C1 segment of cervical spinal cord (tissue), 14 donors: ENCODE results near the gene LRFN3.
"Not testable (repeated sequence)": the region's sequence is repeated elsewhere in the genome, so short reads cannot be mapped to it uniquely, and the experiment has no call there.

Experiments used
- DNase-seq, 14 donors: peaks; one replicate each; lab custom pipeline; 2025; lab: John Stamatoyannopoulos, UW

The LRFN3 gene

DNA sequence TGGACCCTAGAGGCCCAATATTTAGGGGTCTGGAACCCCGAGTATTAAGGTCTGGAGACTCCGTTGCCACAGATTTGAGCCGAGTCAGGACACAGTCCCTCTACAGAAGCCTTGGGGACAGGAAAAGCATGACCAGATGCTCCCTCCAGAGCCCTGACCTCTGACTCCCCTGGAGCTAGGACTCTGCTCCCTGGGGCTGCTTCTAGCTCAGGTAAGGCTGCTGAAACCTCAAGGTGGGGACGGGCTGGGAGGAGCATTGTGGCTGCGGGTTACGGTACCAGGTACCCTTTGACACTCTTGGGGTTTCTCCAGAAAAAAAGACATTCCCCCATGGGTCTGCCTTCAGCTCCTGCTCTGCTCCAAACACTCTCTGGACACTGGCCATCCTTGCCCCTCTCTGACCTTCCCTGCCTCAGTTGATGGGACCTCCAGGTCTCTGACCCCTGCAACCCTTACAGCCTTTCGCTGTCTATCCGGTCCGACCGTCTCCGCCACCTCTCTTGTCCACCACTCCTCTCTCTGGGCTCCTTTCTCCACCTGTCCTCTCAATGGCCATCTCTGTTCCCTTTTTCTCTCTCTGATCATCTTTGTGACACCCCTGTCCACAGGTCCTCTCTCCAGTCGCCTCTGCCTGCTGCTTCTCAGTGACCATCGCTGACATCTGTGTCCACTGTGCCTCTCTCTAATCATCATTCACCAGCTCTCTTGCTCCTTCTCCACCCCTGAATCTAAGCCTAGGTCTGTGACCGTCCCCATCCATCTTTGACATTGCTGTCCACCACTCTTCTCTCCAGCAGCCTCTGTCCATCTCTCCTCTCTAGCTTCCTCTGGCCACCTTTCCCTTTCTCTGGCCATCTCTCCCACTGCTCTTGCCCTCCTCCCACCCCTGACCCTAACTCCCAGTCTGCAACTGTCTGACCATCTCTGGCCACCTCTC lies 1.4 kb downstream of the LRFN3 start:
- no peak for DNase-seq

DNA sequence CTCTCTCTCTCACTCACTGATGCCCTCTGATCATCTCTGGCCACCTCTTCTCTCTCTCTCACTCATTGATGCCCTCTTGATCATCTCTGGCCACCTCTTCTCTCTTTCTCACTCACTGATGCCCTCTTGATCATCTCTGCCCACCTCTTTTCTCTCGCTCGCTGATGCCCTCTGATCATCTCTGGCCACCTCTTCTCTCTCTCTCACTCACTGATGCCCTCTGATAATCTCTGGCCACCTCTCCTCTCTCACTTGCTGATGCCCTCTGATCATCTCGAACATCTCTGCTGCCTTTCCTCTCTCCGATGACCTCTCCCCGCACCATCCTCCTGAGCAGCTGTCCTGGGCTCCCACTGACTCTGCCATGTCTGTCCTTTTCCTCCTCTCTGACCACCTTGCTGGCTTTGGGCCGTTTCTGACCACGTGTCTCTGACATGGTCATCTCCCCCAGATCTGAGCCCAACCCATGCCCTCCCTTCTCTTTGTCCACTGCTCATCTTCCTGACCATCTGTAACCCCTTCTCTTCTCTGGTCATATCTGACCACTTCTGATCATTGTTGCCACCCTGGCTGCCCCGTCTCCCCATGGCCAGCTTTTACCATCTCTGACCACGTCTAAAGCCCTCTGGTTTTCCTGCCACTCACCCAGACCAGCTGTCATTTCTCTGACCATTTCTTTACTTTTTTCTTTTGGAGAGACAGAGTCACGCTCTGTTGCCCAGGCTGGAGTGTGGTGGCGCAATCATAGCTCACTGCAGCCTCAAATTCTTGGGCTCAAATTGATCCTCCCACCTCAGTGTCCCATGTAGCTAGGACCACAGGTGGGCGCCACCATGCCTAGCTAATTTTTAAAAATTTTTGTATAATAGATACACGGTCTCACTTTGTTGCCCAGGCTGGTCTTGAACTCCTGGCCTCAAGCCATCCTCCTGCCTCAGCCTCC lies 2.4 kb downstream of the LRFN3 start:
- DNase-seq: no peak

DNA sequence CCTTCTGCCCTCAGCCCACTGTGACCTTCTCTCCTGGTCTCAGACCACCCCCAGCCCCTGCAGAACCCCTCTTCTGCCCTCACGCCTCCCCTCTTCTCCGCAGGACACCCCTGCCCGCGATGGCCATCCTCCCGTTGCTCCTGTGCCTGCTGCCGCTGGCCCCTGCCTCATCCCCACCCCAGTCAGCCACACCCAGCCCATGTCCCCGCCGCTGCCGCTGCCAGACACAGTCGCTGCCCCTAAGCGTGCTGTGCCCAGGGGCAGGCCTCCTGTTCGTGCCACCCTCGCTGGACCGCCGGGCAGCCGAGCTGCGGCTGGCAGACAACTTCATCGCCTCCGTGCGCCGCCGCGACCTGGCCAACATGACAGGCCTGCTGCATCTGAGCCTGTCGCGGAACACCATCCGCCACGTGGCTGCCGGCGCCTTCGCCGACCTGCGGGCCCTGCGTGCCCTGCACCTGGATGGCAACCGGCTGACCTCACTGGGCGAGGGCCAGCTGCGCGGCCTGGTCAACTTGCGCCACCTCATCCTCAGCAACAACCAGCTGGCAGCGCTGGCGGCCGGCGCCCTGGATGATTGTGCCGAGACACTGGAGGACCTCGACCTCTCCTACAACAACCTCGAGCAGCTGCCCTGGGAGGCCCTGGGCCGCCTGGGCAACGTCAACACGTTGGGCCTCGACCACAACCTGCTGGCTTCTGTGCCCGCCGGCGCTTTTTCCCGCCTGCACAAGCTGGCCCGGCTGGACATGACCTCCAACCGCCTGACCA lies 3.3 kb downstream of the LRFN3 start:
- no peak for DNase-seq

DNA sequence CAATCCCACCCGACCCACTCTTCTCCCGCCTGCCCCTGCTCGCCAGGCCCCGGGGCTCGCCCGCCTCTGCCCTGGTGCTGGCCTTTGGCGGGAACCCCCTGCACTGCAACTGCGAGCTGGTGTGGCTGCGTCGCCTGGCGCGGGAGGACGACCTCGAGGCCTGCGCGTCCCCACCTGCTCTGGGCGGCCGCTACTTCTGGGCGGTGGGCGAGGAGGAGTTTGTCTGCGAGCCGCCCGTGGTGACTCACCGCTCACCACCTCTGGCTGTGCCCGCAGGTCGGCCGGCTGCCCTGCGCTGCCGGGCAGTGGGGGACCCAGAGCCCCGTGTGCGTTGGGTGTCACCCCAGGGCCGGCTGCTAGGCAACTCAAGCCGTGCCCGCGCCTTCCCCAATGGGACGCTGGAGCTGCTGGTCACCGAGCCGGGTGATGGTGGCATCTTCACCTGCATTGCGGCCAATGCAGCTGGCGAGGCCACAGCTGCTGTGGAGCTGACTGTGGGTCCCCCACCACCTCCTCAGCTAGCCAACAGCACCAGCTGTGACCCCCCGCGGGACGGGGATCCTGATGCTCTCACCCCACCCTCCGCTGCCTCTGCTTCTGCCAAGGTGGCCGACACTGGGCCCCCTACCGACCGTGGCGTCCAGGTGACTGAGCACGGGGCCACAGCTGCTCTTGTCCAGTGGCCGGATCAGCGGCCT lies 4.1 kb downstream of the LRFN3 start:
- DNase-seq: no peak

DNA sequence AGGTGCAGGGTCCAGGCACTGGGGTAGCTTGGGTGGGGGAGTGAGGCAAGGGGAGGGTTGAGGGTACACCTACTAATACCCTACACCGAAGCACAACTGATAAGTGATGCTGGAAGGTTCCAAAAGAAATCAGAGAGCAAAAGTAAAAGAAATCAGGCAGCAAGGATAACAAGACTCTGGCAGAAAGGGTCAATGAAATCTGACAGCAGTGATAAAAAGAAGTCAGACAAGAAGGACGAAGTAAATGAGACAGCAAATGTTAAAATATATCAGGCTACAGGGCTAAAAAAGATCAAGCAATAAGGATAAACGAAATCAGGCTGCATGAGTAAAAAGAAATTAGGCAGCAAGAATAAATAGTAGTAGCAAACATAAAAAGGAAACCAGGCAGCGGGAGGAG lies 4.7 kb downstream of the LRFN3 start:
- no peak for DNase-seq

DNA sequence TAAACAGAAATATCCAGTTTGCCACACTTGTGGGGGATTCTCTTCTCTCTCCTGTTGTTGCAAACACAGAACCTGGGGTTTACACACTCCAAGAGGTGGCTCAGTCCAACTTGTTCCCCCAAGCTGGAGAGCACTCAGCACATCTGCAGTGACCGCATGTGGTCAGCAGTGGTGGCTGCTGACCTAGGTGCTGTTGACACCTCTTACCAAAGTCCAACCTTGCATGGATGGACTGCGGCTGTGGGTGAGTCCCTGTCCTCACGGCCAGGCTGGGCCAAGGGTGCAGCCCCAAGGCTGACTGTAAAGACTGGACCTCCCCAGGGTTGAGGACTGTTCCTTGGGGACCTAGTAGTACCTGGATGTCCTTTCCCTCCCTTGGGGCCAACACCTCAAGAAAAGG lies 6.1 kb downstream of the LRFN3 start:
- DNase-seq: no peak

DNA sequence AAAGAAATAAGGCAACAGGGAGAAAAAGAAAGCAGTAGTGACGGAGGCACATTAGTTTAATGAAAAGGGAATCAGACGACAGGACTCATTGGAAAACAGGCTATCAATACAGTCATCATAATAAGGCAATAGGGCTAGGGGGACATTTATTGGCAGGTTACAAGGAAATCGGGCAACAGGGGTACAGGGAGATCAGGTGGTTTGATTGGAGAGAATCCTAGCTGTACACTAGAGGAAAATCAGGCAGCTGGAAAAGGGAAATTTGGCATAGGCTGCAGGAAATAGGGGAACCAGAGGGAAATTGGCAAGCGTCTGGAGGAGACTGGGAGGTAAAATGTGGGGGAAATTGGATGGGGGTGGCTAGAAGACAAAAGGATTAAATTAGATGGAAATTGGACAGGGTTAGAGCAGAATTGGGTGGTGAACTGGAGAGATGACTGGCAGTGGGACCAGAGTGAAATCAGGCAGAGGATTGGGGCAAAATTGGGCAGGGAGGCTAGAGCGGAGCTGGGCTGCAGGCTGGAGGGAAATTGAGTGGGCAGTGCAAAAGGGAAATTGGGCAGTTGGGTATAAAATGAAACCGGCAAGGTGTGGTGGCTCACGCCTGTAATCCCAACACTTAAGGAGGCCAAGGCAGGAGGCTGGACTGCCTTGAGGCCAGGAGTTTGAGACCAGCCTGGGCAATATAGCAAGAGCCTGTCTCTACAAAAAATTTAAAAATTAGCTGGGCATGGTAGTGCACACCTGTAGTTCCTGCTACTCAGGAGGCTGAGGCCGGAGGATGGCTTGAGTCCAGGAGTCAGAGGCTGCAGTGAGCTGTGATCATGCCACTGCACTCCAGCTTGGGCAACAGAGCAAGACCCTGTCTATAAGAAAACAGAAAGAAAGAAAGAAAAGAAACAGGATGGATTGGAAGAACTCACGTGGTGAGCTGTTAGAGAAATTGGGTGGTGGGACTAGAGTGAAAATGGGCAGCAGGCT lies 7.4 kb downstream of the LRFN3 start:
- no peak for DNase-seq

DNA sequence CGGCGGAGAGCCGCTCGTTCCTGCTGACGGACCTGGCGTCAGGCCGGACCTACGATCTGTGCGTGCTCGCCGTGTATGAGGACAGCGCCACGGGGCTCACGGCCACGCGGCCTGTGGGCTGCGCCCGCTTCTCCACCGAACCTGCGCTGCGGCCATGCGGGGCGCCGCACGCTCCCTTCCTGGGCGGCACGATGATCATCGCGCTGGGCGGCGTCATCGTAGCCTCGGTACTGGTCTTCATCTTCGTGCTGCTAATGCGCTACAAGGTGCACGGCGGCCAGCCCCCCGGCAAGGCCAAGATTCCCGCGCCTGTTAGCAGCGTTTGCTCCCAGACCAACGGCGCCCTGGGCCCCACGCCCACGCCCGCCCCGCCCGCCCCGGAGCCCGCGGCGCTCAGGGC lies 8.4 kb downstream of the LRFN3 start:
- DNase-seq: no peak

DNA sequence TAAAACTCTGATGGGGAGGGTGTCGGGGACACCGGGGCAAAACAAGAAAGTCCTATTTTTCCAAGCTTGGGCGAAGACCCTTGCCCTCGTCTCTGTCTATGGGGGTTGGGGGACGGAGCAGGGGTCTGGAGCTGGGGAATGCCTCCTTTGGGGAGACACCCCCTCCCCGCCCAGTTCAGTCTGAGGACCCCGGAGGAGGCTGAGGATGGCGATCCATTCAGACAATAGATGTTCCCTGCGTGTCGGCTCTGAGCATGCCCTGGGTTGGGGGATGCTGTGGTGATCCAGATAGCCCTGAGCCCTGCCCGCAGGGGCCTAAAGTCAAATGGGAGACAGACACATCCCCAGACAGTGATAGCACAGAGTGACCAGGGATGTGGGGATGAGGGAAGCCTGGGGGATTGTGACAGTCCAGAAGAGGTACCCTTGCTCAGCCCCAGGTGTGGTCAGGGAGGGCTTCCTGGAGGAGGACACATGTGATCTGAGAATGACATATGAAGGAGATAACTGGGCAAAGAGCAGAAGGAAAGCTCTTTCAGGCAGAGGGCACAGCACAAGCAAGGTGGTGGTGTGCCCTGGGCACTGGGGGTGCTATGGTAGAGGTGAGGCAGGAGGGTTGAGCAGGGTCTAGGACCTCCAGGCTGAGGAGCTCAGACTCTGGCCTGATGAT lies 9.1 kb downstream of the LRFN3 start:
- no peak for DNase-seq

DNA sequence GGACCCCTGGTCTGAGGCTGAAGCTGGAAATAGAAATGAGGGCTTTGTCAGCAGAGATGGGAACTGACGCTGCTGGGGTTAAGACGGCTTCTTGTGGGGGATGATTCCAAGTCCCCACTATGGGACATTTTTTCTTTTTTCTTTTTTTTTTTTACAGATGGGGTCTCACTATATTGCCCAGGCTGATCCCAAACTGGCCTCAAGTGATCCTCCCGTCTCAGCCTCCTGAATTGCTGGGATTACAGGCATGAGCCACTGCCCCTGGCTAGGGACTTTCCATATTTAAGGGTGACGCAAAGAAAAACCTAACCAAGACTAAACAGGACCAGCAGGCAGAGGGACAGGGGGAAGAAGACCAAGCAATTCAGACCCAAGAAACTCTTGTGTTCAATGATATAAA lies 10.0 kb downstream of the LRFN3 start:
- DNase-seq: no peak

DNA sequence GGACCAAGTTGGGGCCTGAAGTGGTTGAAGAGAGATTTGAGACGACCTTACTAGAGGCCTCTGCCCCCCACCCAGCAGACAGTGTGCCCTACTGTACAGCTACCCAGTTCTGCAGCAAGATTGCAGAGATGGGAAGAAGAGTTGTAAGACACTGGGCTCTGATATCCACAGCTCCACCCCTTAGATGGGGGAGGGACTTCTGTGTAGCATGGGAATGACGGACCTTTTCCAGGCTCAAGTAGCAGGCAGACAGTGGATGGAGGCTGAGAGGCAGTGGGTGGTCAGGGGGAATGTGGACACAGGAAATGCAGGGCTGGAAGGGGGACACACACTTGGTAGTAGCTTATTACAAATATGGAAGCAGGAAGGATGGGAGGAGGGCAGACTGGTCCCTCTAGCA lies 13.0 kb downstream of the LRFN3 start:
- no peak for DNase-seq

DNA sequence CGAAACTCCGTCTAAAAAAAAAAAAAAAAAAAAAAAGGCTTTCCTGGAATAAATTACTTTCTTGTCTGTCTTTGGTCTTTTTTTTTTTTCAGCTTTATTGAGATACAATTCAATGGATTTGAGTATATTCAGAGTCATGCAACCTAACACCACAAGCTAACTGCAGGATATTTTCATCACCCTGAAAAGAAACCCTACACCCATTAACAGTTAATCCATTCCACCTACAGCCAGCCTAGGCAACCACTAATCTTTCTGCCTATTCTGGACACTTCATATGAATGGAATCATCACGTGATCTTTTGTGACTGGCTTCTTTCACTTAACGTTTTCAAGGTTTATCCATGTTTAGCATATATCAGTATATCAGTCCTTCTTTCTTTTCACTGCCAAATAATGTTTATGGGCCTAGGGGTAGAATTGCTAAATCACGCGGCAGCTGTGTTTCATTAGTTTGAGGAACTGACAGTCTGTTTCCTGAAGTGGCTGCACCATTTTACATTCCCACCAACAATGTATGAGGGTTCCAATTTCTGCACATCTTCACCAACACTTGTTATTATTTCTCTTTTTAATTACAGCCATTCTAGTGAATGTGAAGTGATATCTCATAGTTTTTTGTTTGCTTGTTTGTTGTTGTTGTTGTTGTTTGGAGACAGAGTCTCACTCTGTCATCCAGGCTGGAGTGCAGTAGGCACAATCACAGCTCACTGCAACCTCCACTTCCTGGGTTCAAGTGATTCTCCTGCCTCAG lies 19.9 kb downstream of the LRFN3 start:
- DNase-seq: no peak

DNA sequence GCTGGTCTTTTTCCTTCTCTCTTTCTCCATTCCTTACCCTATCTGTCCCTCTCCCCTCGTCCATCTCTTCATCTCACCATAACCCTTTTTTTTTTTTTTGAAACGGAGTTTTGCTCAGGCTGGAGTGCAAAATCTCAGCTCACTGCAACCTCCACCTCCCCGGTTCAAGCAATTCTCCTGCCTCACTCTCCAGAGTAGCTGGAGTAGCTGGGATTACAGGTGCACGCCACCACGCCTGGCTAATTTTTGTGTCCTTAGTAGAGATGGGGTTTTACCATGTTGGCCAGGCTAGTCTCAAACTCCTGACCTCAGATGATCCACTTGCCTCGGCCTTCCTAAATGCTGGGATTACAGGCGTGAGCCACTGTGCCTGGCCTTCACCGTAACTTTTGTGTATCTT lies 21.2 kb downstream of the LRFN3 start:
- DNase-seq: not testable (repeated sequence)

DNA sequence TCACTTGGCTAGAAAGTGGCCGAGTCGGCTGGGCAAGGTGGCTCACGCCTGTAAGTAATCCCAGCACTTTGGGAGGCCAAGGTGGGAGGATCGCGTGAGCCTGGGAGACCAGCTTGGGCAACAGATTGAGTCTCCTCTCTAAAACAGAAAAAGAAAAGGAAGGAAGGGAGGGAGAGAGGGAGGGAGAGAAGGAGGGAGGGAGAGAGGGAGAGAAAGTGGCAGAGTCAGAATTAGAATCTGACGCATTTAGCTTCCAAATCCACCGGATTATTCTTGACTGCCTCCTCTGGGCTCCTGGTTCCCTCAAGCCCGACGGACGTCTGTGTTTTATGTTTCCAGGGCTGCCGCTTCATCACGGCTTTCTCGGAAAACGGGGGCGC lies 22.5 kb downstream of the LRFN3 start:
- DNase-seq: no peak

DNA sequence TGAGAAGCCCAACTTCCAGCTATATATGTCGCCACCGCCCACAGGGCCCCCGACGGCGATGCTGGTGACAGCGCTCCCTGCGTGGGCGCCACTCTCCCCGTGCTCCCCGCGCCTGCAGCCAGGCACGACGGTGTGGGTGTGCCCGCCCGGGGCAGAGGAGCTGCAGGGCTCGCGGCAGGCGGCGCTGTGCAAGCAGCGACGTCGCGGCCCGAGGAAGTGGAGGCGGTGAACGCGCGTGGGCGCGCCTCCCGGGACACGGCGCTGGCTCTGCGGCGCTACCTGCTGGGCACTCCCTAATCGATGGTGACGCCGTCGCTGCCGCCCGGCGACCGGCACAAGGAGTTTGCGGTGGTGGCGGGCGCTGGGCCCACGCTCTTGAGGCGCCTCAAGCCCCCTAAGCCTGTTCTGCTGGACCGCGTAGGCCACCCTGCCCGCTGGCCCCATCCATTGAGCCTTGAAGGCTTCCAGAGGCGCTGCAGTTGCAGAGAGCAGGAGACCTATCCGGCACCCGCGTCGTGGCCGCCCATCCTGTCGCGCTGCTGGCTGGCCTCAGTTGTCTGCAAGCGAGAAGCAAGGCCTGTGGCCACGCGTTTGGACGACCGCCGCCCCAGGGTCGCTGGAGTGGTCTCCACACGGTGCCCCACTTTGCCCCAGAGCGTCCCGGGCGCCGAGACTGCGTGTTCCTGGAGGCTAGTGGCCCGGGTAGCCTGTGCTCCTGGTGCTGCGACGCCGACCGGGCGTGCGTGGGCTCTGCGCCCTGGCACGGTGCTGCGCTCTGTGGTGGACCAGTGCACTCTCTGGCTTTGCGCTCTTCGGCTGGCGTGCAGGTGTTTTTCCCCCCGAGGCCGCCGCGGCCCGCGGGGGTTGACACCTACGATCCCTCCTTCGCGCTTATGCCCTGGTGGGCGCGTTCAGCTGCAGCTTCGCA lies 23.1 kb downstream of the LRFN3 start:
- peak in 2 of 14 donors; percentile 14 to 17 for DNase-seq

DNA sequence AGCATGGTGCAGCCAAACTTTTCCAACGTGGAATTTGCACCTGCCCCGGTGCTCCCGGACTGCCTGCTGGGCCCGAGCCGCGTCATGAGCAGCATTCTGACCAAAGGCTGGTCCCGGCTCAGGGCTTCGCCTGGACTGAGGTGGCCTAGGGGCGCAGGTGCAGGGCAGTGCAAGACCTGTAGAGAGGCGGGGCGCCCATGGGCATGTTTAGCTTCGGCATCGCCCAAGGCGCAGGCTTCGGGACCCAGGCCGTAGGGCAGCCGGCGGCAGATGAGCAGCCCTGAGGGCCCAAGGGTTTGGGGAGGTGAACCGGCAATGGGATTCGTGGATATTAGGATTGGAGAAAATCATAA lies 23.8 kb downstream of the LRFN3 start:
- DNase-seq: no peak

DNA sequence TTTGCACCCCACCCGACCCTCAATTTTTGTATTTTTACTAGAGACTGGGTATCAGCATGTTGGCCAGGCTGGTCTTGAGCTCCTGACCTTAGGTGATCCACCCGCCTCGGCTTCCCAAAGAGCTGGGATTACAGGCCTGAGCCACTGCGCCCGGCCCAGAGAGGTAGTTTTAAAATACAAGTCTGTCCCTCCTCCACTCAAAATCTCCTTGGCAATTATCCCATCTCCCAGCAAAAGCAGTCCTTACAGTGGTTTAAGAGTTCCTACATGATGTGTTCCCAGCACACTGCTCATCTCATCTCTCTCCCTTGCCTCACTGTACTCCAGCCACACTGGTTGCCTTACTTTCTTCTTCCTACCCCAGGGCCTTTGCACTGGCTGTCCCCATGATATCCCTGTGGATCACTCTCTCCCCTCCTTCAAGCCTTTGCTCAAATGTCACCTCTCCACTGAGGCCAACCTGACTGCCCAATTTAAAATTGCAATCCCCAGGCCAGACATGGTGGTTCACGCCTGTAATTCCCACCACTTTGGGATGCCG lies 24.3 kb downstream of the LRFN3 start:
- no peak for DNase-seq
